Type B pancreatic cell (in vitro differentiated cells): ENCODE results near the gene LBH. TPM values are rescaled to one million over a fixed set of nuclear protein-coding genes. Genes with fewer than 3 reads are reported as not detected.

ENCODE experiments used
- DNase-seq: peaks from one replicate; pipeline ENCODE4 v3.0.0; 2021; ENCODE audit warnings: mixed read lengths; ENCODE audit not compliant: unreplicated experiment; ENCODE audit errors: extremely low spot score
- H3K27ac Mint-ChIP-seq: 2 replicates; pipeline ENCODE4 v1.8.0; 2021; ENCODE audit warnings: mild to moderate bottlenecking, mixed read lengths
- H3K27me3 Mint-ChIP-seq: 2 replicates; pipeline ENCODE4 v1.8.0; 2021; ENCODE audit warnings: mixed read lengths
- H3K36me3 Mint-ChIP-seq: 2 replicates; pipeline ENCODE4 v1.8.0; 2021; ENCODE audit warnings: mixed read lengths
- H3K4me1 Mint-ChIP-seq: one replicate; pipeline ENCODE4 v1.8.0; 2021; ENCODE audit warnings: mixed read lengths; ENCODE audit not compliant: unreplicated experiment
- H3K4me3 Mint-ChIP-seq: 2 replicates; pipeline ENCODE4 v1.8.0; 2021; ENCODE audit warnings: mild to moderate bottlenecking, mixed read lengths
- H3K9me3 Mint-ChIP-seq: 2 replicates; pipeline ENCODE4 v1.8.0; 2021; ENCODE audit warnings: mixed read lengths
- CTCF ChIP-seq: fragments of 200-600 bp; sonication (generic); conservative IDR thresholded peaks from 2 replicates; pipeline ENCODE4 v1.5.0; 2021; ENCODE audit warnings: antibody characterized with exemption, mild to moderate bottlenecking
- total RNA-seq: library from RNA; stranded (reverse); gene quantifications from 2 replicates; pipeline ENCODE4 v1.2.1, GENCODE V29; 2021; ENCODE audit warnings: low replicate concordance

LBH gene
- total RNA-seq, 1 donor from 2014 or later, result 78.5 TPM

- peaks cover 33% of the 10 kb centered on the region for H3K36me3 Mint-ChIP-seq
- H3K4me1 Mint-ChIP-seq, result peaks cover 12% of the 10 kb centered on the region
- no peak for DNase-seq
- H3K27ac Mint-ChIP-seq, result no peak overlapping the region
- no peak overlapping the region for H3K4me3 Mint-ChIP-seq
- no peaks in the 10 kb centered on the region for H3K27me3 Mint-ChIP-seq
- no peak for TF ChIP-seq CTCF
- no peaks in the 10 kb centered on the region for H3K9me3 Mint-ChIP-seq
Observed at GRCh38 chr2:30261695-30262211, 30.4 kb downstream of the LBH start.

- H3K4me3 Mint-ChIP-seq, result no peak overlapping the region
- peaks cover 23% of the 10 kb centered on the region for H3K36me3 Mint-ChIP-seq
- TF ChIP-seq CTCF, result no peak
- peaks cover 13% of the 10 kb centered on the region for H3K4me1 Mint-ChIP-seq
- DNase-seq, result no peak
- no peak overlapping the region for H3K27ac Mint-ChIP-seq
- H3K27me3 Mint-ChIP-seq, result no peaks in the 10 kb centered on the region
- H3K9me3 Mint-ChIP-seq, result no peaks in the 10 kb centered on the region
Observed at GRCh38 chr2:30262716-30263309, 31.5 kb downstream of the LBH start.

- Mint-ChIP-seq H3K4me1 (peaks cover 17% of the 10 kb centered on the region), H3K9me3 (no peaks in the 10 kb centered on the region), H3K36me3 (peaks cover 14% of the 10 kb centered on the region), H3K27ac (no peak overlapping the region), H3K4me3 (no peak overlapping the region), H3K27me3 (no peaks in the 10 kb centered on the region)
- DNase-seq, result no peak
- TF ChIP-seq CTCF, result no peak
Observed at GRCh38 chr2:30264274-30264673, 32.9 kb downstream of the LBH start.

- no peak for TF ChIP-seq CTCF
- H3K36me3 Mint-ChIP-seq, result peaks cover 8% of the 10 kb centered on the region
- H3K4me3 Mint-ChIP-seq, result no peak overlapping the region
- H3K27me3 Mint-ChIP-seq, result no peaks in the 10 kb centered on the region
- no peak overlapping the region for H3K27ac Mint-ChIP-seq
- H3K9me3 Mint-ChIP-seq, result no peaks in the 10 kb centered on the region
- H3K4me1 Mint-ChIP-seq, result peaks cover 17% of the 10 kb centered on the region
- DNase-seq, result no peak
Observed at GRCh38 chr2:30265052-30266015, 34.0 kb downstream of the LBH start.

GRCh38 chr2:30266051-30266621 lies 34.8 kb downstream of the LBH start:
- DNase-seq, result no peak
- no peak for TF ChIP-seq CTCF
- Mint-ChIP-seq H3K36me3 (peaks cover under 1% of the 10 kb centered on the region), H3K4me1 (peaks cover 20% of the 10 kb centered on the region), H3K9me3 (no peaks in the 10 kb centered on the region), H3K27ac (no peak overlapping the region), H3K27me3 (no peaks in the 10 kb centered on the region), H3K4me3 (no peak overlapping the region)
